Stimulated activated CD4-positive, alpha-beta T cell treated with anti-CD3 and anti-CD28 coated beads, Interleukin-4, amount 100 ng/mL, for 1 hour (primary cell): Measurements from ENCODE around the gene STAC.
"Not testable (repeated sequence)": the region's sequence is repeated elsewhere in the genome, so short reads cannot be mapped to it uniquely, and the experiment has no call there.

ENCODE experiments used
- DNase-seq: peaks from one replicate; pipeline ENCODE4 v3.0.0-alpha.2; 2020

STAC gene

DNA sequence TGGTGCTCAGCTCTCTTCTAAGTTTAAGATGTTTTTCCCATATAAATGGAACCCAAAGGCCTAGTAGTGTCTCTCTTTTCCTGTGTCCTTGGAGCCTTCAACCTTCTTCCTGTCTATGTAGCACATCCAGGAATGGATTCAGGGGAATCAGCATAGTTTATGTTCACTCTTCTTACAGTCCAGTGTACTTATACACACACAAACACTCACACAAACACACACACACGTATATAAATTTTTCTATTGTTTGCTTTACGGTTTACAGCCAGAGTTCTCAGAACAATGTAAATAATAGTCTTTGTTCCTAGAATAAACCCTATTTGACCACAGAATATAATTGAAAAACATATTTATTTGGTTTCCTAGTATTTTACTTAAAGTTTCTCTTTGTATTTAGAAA lies 36.9 kb downstream of the STAC start:
- no peak for DNase-seq

DNA sequence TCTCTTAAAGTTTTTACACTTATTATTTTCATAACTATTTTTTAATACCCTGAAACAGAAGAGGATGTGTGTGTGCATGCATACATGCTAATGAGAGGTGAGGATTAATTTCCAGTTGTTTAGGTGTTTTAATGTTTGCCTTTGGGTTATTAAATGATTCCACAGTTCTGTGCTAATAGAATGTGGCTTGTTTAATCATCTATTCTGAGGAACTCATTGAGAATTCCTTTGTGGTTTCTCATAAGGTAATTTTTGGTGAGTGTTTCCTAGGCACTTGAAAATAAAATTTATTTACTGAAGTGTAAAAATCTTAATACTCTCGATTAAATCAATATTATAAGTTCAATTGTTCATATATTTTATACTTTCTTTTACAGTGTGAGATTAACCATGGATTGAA lies 38.0 kb downstream of the STAC start:
- DNase-seq = no peak

DNA sequence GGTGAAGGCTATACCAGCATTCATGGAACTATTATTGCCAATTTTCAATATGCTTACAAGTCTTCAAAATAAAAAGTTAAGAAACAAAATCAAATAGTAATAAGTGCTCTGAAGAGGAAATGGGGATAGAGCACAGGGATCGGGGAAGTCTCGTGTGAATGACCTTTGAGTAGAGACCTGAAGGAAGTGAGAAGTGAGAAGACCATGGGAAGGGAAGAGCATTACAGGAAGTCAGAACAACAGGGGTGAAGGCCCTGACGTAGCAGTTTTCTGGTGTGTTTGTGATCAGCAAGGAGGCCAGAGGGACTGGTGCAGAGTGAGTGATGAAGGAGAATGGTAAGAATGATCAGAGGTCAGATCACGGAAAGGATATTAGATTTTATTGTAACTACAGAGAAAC lies 48.1 kb downstream of the STAC start:
- no peak for DNase-seq

DNA sequence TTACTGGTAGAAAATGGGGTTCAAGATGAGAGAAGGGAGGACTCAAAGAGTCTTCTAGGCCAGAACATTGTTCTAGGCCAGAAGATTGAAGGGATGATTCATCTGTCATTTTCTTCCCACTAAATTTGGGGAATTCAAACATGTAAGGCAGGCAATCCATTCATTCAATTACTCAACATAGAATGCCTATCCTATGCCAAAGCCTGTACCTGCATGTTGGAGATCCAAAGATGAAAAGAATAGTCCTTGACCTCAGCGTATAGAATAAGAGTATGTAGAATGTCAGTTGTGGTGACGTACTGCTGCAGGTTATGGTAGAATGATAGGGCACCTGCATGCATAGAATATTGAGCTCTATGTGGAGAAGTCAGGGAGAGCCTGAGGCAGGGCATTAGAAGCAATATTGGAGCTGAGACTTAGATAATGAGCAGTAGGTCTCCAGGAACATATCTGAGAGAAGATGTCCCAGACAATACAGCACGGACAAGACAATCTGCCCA lies 49.7 kb downstream of the STAC start:
- DNase-seq = no peak

DNA sequence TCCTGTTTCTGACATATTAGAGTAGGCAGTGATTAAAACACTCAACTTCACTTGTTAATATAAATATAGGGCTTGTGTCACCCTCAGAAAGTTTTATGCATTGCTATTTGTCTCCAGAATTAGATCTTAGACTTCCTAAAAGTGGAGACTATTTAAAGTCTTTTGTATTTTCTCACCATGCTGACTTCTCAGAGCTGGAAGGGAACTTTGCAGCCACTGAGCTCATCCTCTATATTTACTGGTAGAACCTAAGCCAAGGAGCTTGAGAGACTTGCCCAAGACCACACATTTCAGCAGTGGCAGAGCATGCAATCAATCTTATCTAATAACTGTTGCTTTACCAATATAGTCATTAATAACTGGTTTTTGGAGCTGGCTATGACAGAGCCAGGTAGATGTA lies 53.2 kb downstream of the STAC start:
- no peak for DNase-seq

DNA sequence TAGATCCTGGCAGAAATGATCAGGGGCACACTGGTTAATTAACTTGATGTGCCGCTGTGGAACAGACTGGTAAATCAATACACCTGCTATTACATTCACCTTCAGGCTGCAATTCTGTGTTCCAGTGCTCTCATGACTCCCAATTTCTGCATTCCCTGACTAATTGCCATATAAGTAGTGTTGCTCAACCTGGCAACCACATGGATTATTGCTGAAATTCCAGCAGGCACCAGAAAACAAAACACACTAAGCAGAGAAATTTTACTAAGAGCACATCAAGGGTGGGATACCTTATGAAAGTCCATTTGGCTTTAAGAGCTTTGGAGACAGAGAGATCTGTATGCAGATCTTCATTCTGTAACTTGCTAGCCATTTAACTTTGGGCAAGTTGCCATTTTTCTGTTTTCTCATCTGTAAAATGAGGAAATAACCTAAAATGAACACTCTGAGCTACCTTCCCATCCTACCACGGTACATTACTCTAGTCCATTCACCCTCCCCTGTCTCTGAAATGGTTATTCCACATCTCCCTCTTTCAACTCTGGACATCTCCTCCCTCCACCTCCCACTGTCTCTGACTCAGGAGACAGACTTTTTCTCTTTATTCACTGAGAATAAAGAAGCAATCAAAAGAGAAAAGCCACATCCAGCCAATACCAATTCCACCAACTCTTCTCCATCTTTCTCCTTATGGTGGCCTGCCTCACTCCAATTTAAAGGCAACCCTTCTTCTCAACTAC lies 54.6 kb downstream of the STAC start:
- DNase-seq = no peak

DNA sequence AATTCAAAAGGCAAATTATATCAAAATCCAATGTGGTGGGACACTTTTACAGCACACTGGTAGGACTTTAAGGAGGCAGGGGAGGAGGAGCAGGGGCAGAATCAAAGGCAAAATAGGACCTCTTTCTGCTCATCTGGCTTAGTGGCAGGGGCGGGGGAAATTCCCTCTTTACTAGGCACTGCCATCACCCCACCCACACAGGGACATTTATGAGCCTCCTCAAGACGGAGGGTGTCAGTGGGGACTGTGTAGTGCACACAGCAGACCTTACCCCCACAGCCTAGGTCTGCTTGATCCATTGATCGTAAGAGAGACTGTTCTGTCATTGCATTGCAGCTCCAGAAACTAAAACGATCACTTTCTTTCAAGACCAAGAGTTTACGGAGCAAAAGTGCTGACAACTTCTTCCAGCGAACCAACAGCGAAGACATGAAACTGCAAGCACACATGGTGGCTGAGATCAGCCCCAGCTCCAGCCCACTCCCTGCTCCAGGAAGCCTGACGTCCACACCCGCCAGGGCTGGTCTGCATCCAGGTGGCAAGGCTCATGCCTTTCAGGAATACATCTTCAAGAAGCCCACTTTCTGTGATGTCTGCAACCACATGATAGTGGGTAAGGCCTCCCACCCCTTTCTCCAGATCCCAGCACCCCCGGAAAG lies 62.9 kb downstream of the STAC start:
- no peak for DNase-seq

DNA sequence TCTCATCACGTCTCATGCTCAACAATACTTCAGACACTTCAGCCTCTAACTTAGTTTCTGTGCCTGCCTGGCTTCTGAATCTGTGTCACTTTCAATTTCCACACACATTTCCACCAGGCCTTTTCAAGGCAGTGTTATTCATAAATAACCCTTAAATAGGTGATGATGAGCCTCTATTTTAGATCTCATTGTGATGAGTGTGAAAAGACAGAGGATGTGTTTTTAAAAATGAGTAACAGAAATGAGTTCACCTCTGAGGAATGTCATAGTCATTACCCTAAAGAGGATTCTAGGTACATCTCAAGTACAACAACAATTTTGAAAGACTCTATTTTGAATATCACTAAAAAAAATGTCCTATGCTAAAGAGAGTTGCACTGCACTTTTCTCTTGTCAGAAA lies 64.6 kb downstream of the STAC start:
- no peak for DNase-seq

DNA sequence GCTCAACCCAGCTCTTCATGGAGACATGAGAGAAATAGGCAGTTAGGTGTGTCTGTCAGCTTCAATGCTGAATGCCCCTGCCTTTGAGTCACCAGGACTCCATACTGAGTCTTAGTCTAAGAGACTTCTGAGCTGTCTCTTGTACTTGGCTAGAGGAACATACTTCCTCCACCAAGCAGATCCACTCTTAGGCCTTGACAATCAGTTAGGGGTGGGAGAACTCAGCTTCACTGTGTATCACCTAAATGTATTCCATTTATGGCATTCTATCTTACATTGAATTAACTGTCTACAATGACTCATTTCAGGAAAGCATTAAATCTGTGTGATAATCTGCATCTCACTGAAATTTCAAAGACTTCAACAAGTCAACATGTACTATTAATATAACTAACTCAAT lies 66.0 kb downstream of the STAC start:
- DNase-seq = no peak

DNA sequence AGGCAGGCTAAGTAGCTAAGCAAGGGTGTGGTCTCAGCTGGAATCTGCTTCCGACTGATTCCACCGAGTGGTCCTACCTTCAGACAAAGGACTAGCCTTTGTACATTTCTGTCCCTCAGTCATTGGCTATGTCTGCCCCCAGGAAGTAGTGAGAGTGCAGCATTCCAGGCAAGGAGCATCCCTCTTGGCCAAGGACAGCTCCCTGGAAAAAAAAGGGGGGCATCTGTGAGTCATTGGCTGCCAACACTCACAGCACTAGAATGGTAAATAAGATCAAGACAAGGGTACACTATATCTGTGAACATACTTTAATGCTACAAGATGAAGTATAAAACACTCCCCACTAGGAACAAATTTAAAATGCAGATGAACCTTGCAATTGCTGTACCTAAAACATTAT lies 66.8 kb downstream of the STAC start:
- no peak for DNase-seq

DNA sequence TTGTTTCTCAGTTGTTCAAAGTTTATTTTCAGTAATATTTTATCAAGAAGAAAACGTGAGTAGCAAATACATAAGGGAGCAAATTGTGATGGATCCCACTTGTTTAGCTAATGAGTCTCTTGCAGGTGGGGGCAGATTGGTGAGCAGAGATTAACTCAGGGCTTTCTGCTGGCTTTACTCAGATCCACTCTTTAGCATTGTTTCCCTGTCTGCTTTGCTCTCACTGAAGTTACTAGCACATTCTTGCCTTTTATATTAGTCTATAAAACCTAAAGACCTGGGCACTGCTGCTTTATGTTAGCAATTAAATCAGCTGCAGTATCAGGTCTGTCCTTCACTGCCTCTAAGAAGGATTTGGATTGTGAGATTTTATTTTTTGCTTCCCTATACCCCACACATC lies 71.5 kb downstream of the STAC start:
- no peak for DNase-seq

DNA sequence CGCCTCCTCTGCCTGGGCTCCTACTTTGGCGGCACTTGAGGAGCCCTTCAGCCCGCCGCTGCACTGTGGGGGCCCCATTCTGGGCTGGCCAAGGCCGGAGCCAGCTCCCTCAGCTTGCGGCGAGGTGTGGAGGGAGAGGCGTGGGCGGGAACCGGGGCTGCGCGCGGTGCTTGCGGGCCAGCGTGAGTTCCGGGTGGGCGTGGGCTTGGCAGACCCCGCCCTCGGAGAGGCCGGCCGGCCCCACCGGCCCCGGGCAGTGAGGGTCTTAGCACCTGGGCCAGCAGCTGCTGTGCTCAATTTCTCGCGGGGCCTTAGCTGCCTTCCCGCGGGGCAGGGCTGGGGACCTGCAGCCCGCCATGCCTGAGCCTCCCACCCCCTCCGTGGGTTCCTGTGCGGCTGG lies 72.9 kb downstream of the STAC start:
- not testable (repeated sequence) for DNase-seq

DNA sequence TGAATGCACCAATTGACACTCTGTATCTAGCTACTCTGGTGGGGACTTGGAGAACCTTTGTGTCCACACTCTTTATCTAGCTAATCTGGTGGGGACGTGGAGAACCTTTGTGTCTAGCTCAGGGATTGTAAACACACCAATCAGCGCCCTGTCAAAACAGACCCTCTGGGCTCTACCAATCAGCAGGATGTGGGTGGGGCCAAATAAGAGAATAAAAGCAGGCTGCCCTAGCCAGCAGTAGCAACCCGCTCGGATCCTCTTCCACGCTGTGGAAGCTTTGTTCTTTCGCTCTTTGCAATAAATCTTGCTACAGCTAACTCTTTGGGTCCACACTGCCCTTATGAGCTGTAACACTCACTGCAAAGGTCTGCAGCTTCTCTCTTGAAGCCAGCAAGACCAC lies 73.6 kb downstream of the STAC start:
- not testable (repeated sequence) for DNase-seq

DNA sequence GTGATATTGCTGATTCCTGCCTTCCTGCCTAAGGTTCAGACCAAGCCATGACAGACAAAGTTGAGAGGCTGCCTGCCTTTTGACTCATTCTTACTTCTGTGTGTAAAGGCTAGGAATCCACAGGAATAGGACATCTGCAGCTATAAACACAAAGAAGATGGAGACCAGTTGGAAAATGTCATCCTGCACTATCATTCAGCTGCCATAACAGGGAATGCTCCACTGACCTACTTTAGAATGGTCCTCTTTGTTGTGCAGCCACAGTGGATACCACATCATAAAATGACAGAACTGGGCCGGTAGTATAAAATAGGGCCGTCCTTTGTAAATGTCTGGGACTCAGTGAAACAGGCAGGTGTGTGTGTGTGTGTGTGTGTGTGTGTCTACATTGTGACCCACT lies 75.1 kb downstream of the STAC start:
- no peak for DNase-seq

DNA sequence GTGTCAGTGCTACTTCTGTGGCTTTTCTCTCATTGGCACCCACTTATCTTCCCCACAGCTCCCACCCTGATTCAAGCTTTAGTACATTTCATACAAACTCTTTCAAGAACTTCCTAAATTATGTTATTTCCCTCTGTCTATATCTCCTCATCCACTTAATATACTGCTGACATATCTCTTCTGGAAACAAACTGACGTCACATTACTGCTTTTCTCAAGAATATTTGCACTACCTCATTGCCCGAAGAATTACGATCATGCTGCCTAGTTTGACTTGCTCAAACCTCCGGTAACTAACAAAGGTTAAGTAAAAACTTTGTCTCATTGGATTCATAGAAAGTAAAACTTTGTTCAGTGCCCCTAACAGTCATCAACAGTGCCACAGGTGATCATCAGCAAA lies 76.5 kb downstream of the STAC start:
- DNase-seq = no peak

DNA sequence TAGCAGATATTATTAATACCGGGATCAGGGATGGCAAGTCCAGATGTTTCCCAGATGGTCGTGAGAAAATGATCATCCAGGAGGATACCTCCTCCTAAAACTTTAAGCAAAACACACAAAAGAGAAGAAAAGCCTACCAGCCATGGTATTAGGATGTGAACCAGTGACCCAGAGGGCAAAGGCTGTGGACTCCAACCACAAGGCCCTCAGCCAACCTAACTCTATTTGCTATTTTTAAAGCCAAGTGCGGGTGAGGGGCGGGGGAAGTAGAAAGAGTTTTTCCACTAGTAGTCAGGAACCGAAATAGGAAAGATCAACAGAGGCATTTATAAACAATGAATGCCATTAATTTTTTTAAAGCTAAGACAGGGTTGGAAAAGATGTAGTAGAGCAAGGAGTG lies 77.4 kb downstream of the STAC start:
- DNase-seq = no peak

DNA sequence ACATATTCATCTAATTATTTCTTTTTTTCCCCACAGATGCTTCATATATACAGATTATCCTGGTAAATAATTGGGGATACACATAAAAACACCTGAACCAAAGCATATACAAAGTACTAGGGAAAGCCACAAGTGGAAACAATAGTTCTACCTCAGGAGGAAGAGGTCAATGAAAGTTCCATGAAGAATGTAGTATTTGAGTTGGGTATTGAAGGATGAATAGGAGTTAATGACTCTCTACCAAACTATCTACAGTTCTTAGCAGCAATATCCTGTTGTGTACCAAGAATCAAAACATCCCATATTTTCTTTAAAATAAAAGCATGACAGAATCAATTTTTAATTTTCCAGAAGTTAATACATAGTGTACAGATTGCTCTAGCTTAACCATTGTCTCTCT lies 78.9 kb downstream of the STAC start:
- no peak for DNase-seq

DNA sequence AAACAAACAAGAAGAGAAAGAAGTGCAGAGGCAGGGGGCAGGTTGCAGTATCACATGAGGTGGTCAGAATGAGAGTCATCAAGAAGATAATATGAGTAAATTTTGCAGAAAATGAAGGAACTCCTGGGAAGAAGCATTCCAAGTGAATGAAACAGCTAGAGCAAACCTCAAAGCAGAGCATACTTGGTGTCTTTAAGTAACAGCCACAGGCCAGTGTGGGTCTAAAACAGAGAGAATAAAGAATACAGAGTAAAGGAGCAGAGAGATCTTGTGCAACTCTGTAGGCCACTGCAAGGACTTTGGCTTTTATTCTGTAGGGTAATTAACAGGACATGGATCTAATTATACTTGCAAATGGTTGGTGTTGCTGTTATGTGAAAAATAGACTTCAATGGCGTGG lies 81.3 kb downstream of the STAC start:
- DNase-seq = no peak

DNA sequence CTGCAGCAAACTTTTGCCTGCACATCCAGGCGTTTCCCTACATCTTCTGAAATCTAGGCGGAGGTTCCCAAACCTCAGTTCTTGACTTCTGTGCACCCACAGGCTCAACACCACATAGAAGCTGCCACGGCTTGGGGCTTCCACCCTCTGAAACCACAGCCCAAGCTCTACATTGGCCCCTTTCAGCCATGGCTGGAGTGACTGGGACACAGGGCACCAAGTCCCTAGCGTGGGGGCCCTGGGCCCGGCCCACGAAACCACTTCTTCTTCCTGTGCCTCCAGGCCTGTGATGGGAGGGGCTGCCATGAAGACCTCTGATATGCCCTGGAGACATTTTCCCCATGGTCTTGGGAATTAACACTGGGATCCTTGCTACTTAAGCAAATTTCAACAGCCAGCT lies 91.7 kb downstream of the STAC start:
- DNase-seq = not testable (repeated sequence)

DNA sequence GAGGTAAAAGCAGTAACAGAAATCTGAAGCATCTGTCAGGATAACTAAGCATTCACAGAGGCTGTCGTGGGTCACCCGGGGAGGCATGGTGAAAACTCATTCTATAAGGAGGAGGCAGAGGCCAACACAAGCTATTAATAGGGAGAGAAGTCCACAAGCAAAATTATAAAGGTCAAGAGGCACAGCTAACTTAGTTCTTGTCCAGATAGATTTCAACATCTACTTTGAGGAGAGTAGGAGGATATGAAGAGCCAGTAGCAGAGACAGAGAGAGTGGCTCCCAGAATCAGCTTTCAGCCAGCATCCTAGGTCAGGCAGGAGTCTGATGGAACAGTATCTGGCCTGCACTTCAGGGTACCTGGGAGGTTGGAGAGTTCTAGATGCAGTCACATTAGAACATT lies 95.3 kb downstream of the STAC start:
- DNase-seq = no peak

DNA sequence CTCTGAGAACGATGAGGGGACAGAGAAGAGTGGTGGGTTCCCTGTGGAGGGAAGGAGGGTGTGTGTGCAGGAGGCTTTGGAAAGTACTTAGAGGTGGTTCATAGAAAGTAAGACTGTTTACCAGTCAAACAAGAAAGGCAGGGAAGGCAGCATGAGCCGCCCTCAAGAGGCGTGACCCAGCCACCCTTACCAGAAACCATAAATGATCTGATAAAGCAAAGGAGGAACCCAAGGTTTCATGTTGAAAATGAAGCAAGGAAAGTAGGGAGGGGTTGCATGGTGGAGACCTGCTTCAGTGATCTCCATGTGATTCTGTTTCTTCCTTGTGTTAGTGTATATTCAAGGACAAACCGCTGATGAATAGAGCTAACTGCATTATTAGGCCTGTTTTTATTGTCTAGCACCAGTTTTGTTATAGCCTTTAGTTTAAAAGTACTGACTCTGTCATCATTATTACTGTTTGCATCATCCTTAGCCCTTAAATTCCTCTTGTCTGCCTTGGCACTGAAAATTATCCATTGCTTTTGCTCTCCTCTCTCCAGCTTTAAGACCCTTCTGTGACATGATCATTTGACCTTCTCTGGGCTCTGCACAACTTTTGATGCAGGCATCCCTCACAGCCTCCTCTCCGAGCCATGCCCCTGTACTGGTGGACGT lies 96.1 kb downstream of the STAC start:
- no peak for DNase-seq

DNA sequence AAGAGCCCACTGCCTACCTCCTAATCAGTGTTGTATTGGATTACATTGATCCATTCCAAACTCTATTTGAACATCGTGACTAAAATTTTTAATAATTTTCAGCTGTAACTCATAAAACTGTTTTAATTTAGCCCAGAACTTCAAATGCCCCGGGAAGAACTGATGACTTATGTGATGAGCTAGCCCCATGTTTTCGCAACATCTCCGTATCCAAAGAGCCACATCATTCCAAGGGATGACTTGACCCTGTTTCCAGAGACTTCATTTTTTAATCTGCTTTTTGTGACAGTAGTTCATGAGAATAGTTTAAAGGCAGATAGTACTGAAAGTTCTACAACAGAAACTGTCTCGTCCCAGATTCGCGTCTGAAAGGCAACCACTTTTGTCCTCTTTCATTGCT lies 97.4 kb downstream of the STAC start:
- no peak for DNase-seq

DNA sequence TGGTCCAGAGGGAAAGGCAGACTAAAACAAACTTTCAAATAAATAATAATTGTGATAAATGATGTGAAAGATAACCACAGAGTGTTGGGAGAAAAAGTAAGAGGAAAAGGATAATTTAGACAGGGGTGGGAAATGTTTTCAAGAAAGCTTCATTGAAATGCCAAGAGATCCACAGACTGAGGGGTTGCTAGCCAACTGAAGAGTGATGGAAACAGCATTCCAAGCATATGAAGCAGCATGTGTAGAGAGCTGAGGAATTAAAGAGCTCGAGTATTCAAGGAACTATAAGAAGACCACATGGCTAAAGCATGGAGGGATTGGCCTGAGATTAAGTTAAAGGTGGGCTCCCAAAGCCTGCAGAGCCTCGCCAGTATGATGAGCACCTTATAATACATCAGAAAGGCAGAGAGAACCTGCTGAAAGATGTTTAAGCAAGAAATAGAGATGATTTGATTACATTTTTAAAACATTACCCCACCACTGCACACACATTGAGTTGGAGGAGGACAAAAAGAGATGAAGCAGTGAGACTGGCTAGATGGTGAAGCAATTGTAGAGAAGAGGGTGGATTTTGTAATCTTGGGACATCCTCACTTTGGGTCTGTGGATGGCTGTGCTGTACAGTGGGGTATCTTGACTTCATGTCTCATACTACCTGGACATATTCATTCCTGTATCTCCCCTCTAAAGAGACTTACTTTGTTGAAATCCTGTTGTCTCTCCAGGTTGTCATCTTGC lies 100.8 kb downstream of the STAC start:
- DNase-seq = no peak

DNA sequence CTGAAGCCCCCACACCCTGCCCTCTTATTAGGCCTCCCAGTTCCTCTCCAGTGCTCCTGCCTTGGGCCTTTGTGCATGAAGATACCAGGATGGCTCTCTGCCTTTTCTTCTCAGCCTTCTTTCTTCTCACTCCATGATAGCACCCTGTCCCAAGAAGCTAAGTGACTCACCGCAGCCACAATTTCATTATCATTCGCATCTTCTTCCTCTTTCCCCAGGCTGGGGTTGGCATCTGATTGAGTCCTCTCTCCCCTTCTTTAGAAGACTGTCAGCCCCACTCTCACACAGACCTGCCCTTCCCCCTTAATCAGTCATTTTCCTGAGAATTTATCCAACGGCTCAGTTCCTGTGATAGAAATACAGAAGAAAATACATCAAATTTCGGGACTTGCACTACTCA lies 102.0 kb downstream of the STAC start:
- DNase-seq = no peak
